WTC11 (cell line): ENCODE results near the gene PSME4.

Experiments used
- ATF1 ChIP-seq: sonication (generic); formaldehyde crosslinking; IDR thresholded peaks from 2 replicates; pipeline ENCODE4 v1.8.1; 2023; ENCODE audit warnings: mild to moderate bottlenecking, moderate library complexity, missing genetic modification reagents
- TF ChIP-seq, protein P1 (sequence below): sonication (generic); formaldehyde crosslinking; IDR thresholded peaks from 2 replicates; pipeline ENCODE4 v1.8.0; 2022; ENCODE audit warnings: mild to moderate bottlenecking, missing genetic modification reagents
- TF ChIP-seq, protein P2 (sequence below): sonication (generic); formaldehyde crosslinking; IDR thresholded peaks from 2 replicates; pipeline ENCODE4 v1.8.0; 2022; ENCODE audit warnings: mild to moderate bottlenecking, missing genetic modification reagents

DNA sequence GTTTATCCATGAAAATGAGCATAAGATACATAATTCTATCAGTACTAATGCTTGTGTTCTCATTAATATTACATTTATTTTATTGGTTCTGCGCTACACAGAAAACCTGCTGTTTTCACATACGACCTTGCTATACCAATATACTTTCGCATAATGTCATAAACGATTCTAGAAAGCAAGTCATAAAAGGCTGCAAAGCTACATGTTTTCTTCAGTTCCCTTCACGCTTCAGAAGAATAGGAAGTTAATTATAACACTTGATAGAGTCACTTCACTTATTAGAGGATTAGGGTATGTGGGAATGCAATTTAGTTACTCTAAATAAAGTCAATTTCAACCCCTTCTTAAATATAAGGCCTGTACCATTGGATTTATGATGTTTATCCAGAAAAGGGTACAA lies 29.0 kb downstream of the PSME4 start:
- no peak for TF ChIP-seq ATF1 (CRISPR knock-in tag)
- TF ChIP-seq, protein P1, sequence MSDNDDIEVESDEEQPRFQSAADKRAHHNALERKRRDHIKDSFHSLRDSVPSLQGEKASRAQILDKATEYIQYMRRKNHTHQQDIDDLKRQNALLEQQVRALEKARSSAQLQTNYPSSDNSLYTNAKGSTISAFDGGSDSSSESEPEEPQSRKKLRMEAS (CRISPR knock-in tag): no peak
- TF ChIP-seq, protein P2, sequence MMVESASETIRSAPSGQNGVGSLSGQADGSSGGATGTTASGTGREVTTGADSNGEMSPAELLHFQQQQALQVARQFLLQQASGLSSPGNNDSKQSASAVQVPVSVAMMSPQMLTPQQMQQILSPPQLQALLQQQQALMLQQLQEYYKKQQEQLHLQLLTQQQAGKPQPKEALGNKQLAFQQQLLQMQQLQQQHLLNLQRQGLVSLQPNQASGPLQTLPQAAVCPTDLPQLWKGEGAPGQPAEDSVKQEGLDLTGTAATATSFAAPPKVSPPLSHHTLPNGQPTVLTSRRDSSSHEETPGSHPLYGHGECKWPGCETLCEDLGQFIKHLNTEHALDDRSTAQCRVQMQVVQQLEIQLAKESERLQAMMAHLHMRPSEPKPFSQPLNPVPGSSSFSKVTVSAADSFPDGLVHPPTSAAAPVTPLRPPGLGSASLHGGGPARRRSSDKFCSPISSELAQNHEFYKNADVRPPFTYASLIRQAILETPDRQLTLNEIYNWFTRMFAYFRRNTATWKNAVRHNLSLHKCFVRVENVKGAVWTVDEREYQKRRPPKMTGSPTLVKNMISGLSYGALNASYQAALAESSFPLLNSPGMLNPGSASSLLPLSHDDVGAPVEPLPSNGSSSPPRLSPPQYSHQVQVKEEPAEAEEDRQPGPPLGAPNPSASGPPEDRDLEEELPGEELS: no peak
